ENCODE measurements around the gene A1CF. TPM values are rescaled to one million over a fixed set of nuclear protein-coding genes. Genes with fewer than 3 reads are reported as not detected.
"Not testable (repeated sequence)": the region's sequence is repeated elsewhere in the genome, so short reads cannot be mapped to it uniquely, and the experiment has no call there.

Gene A1CF
- total RNA-seq, 1 donor from 2014 or later, result not detected

DNA sequence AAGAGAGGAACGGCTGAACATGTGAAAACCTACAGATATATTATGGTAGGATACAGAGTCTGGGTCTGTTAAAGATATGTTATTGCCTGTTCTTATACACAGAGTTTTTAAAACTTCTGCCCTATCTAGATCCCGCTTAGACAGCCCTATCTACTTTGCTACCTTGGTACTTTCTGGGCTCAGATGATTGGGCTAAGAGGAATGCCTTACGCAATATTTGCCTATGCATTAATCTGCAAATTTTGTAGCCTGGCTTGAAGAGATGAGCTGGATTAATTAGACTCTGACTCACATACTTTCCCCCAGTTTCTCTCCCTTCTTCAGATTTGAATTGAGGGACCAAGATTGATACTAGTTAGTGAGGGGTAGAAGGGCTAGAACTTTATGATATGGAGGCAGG is 33.6 kb upstream of the A1CF start:
- no peak overlapping the region for H3K4me3 Mint-ChIP-seq (ENCODE audit: unreplicated experiment)
- H3K27me3 Mint-ChIP-seq (ENCODE audit: unreplicated experiment), result peaks cover 2% of the 10 kb centered on the region
- no peak overlapping the region for H3K27ac Mint-ChIP-seq (ENCODE audit: unreplicated experiment)

DNA sequence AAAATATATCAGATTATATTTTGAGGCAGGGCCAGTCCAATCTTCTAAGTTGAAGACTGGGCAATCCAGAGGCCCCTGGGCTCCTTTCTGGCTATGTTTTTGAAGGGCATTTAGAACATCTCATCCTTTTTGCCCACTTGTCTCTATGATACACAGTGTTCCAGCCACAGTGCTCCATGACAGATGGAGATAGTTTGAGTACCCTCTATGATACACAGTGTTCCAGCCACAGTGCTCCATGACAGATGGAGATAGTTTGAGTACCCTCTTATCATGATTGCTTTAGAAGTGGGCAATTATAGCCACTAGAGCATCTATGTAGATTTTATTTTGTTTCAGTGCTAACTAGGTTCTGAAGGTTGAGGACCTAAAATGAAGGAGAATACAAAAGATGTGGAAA is 33.1 kb upstream of the A1CF start:
- TF ChIP-seq, protein P1, sequence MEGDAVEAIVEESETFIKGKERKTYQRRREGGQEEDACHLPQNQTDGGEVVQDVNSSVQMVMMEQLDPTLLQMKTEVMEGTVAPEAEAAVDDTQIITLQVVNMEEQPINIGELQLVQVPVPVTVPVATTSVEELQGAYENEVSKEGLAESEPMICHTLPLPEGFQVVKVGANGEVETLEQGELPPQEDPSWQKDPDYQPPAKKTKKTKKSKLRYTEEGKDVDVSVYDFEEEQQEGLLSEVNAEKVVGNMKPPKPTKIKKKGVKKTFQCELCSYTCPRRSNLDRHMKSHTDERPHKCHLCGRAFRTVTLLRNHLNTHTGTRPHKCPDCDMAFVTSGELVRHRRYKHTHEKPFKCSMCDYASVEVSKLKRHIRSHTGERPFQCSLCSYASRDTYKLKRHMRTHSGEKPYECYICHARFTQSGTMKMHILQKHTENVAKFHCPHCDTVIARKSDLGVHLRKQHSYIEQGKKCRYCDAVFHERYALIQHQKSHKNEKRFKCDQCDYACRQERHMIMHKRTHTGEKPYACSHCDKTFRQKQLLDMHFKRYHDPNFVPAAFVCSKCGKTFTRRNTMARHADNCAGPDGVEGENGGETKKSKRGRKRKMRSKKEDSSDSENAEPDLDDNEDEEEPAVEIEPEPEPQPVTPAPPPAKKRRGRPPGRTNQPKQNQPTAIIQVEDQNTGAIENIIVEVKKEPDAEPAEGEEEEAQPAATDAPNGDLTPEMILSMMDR (IDR thresholded peaks at IDR 0.05; ENCODE audit: unreplicated experiment), result no peak
- H3K27me3 Mint-ChIP-seq (ENCODE audit: unreplicated experiment), result peaks cover 2% of the 10 kb centered on the region
- no peak overlapping the region for H3K4me3 Mint-ChIP-seq (ENCODE audit: unreplicated experiment)
- H3K9me3 Mint-ChIP-seq (ENCODE audit: unreplicated experiment), result peaks cover 10% of the 10 kb centered on the region
- no peak for DNase-seq (ENCODE audit: low spot score)
- no peaks in the 10 kb centered on the region for H3K36me3 Mint-ChIP-seq (ENCODE audit: low read depth, unreplicated experiment)
- no peak overlapping the region for H3K27ac Mint-ChIP-seq (ENCODE audit: unreplicated experiment)
- no peaks in the 10 kb centered on the region for H3K4me1 Mint-ChIP-seq (ENCODE audit: unreplicated experiment)

More for the DNA sequence above, 33.6 kb upstream of the A1CF start:
- no peaks in the 10 kb centered on the region for H3K4me1 Mint-ChIP-seq (ENCODE audit: unreplicated experiment)
- no peak for DNase-seq (ENCODE audit: low spot score)
- H3K36me3 Mint-ChIP-seq (ENCODE audit: low read depth, unreplicated experiment), result no peaks in the 10 kb centered on the region
- TF ChIP-seq, protein P1 (IDR thresholded peaks at IDR 0.05; ENCODE audit: unreplicated experiment), result no peak
- H3K9me3 Mint-ChIP-seq (ENCODE audit: unreplicated experiment), result peaks cover 12% of the 10 kb centered on the region

DNA sequence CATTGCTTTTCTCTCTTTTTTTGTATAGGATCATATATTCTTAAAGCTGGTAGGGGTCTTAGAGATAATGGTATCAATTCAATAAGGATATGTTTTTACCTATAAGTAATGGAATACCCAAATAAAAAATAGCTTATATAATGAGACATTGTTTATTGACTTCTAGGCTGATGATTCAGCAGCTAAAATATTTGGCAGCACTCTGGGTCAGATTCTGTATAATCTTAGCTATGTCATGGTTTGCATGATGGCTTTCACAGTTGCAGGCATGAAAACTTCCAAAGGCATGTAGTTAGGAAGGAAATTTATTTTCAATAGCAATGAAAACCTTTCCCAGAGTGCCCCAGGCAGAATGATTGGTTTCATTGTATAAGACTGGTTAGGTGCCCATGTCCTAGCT is 32.1 kb upstream of the A1CF start:
- Mint-ChIP-seq H3K4me3 (ENCODE audit: unreplicated experiment) (no peak overlapping the region), H3K4me1 (ENCODE audit: unreplicated experiment) (no peaks in the 10 kb centered on the region), H3K36me3 (ENCODE audit: low read depth, unreplicated experiment) (no peaks in the 10 kb centered on the region), H3K27ac (ENCODE audit: unreplicated experiment) (no peak overlapping the region), H3K9me3 (ENCODE audit: unreplicated experiment) (peaks cover 10% of the 10 kb centered on the region), H3K27me3 (ENCODE audit: unreplicated experiment) (no peaks in the 10 kb centered on the region)
- no peak for DNase-seq (ENCODE audit: low spot score)
- TF ChIP-seq, protein P1 (IDR thresholded peaks at IDR 0.05; ENCODE audit: unreplicated experiment), result no peak

DNA sequence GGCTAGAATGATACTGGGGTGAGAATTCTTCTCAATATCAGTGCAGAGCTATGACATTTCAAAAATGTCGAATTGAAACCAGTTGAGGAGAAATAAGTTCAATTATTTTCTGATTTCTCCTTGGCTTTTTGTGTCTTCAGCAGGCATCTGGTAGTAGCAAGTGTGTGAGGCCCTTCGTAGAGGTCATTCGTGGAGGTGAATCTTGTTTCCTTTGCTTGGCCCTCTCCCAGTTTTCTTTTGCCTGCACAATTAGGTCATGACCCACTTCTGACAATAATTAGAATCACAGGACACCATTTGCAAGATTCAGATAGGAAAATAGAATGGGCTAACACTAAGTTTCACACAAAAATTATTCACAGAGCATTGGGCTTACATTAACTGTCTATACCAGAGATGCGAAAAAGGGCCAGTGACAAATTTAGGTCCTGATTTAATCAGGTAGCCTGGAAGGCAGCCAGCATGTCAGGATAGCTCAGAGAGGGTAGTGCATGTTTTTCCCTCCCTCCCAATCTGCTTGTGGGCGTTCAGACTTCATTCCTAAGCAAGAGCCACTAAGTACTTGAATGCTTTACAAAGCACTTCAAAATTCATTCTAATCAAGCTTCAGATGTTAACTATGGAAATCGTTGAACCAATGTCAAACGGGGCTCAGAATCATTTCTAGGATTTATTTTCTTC is 24.0 kb upstream of the A1CF start:
- Mint-ChIP-seq H3K27ac (ENCODE audit: unreplicated experiment) (no peak overlapping the region), H3K27me3 (ENCODE audit: unreplicated experiment) (no peaks in the 10 kb centered on the region), H3K9me3 (ENCODE audit: unreplicated experiment) (no peaks in the 10 kb centered on the region), H3K36me3 (ENCODE audit: low read depth, unreplicated experiment) (no peaks in the 10 kb centered on the region), H3K4me3 (ENCODE audit: unreplicated experiment) (no peak overlapping the region), H3K4me1 (ENCODE audit: unreplicated experiment) (no peaks in the 10 kb centered on the region)
- TF ChIP-seq, protein P1 (IDR thresholded peaks at IDR 0.05; ENCODE audit: unreplicated experiment), result no peak
- no peak for DNase-seq (ENCODE audit: low spot score)

DNA sequence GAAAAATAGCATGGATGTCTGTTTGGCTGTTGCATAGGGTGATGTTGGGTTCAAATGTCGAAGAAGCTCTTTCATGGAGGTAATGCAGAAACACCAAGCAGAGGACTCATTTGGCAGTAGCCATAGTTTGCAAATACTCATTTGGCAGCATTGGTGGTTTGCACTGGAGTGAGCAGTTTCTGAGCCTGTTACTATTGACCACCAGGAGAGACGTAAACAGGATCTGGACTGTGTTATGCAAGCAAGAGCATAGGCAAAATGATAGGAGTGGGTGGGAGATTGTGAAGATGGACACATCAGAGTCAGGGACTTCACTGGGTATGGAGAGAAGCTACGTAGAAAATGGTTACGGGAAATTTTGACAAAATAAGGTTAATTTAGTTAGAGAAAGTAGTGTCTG is 22.9 kb upstream of the A1CF start:
- Mint-ChIP-seq H3K27me3 (ENCODE audit: unreplicated experiment) (no peaks in the 10 kb centered on the region), H3K36me3 (ENCODE audit: low read depth, unreplicated experiment) (no peaks in the 10 kb centered on the region), H3K4me1 (ENCODE audit: unreplicated experiment) (no peaks in the 10 kb centered on the region), H3K27ac (ENCODE audit: unreplicated experiment) (no peak overlapping the region), H3K4me3 (ENCODE audit: unreplicated experiment) (no peak overlapping the region), H3K9me3 (ENCODE audit: unreplicated experiment) (no peaks in the 10 kb centered on the region)
- DNase-seq (ENCODE audit: low spot score), result no peak
- TF ChIP-seq, protein P1 (IDR thresholded peaks at IDR 0.05; ENCODE audit: unreplicated experiment), result no peak

DNA sequence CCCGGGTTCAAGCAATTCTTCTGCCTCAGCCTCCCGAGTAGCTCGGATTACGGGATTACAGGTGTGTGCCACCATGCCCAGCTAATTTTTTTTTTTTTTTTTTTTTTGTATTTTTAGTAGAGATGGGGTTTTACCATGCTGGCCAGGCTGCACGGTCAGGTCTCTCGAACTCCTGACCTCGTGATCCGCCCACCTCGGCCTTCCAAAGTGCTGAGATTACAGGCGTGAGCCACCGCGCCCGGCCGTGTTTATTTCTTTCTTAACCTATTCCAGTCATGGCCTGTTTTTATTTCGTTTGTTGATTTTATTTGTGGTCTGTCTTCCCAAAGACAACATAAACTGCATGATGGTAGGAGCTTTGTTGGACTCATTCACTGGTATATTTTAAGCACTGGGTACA is 20.4 kb upstream of the A1CF start:
- not testable (repeated sequence) for H3K36me3 Mint-ChIP-seq (ENCODE audit: low read depth, unreplicated experiment); DNase-seq (ENCODE audit: low spot score); H3K9me3 Mint-ChIP-seq (ENCODE audit: unreplicated experiment); H3K27ac Mint-ChIP-seq (ENCODE audit: unreplicated experiment); H3K4me3 Mint-ChIP-seq (ENCODE audit: unreplicated experiment); H3K27me3 Mint-ChIP-seq (ENCODE audit: unreplicated experiment); H3K4me1 Mint-ChIP-seq (ENCODE audit: unreplicated experiment)

Measured in endothelial cell (in vitro differentiated cells).